HG02642 (cell line): Measurements from ENCODE around the gene TTC27.
"Not testable (repeated sequence)": the region's sequence is repeated elsewhere in the genome, so short reads cannot be mapped to it uniquely, and the experiment has no call there.

Experiments used
- ATAC-seq: cut with Tn5 transposase; IDR thresholded peaks from one replicate; pipeline ENCODE4 v1.9.1; 2021; ENCODE audit warnings: mild to moderate bottlenecking; ENCODE audit not compliant: unreplicated experiment, poor library complexity

The TTC27 gene

DNA sequence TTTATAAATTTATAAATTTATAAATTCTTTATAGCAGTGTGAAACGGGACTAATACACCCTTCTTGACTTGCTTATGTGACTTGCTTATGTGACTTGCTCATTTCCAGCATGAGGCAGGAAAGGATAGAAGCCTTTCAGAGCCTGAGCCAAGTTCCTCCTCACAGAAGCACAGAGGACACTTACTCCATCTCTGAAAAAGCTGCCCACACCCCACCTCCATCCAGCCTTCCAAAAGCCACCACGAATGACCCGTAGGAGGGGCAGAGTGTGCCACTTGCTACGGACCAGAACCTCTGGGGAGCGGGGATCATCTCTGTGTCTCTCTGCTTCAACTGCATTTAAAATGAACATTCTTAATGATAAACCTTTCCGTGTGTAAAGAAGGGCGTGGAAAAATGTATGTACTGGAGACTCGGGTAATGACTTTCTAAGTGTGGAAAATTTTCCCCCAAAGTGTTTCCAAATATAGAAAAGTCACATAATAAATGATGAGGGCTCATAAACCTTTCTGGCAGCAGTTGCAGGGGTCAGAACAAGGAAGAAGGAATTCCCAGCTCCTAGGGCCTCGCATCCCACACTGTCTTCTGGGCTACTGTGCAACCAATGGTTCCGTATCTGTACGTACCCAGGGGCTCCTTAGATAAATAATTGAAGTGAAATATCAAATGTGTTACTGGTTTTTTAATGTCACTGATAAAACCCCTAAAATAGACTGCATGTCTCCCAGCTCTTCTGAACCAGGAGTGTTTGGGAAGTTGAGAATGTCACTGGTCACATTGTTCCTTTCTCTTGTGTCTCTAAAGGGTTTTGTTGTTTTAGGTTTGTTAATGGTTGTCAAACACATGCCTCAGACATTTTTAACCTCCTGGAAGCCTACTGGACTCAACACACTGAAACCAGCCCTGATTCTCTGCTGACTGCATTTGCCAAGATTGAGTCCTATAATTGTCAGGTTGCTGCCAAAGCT lies 214.4 kb downstream of the TTC27 start:
- no peak for ATAC-seq

DNA sequence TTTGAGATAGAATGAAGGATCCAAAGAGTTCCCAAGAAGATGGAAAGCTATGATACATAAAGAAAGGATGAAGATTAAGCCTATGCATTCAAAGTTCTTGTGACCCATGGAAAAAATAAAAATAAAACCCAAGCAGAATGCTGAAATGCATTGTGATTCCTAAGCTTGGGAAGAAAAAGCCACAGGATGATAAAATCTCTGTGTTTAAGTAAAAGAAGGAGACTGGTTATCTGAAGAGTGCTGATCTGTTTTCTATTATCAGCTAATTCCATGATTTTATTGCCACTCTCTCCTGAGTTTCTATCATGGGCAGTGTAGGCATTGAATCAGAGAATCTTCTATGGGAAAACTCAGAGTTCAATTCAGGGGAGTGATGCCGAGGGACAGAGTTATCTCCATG lies 215.8 kb downstream of the TTC27 start:
- no peak for ATAC-seq

DNA sequence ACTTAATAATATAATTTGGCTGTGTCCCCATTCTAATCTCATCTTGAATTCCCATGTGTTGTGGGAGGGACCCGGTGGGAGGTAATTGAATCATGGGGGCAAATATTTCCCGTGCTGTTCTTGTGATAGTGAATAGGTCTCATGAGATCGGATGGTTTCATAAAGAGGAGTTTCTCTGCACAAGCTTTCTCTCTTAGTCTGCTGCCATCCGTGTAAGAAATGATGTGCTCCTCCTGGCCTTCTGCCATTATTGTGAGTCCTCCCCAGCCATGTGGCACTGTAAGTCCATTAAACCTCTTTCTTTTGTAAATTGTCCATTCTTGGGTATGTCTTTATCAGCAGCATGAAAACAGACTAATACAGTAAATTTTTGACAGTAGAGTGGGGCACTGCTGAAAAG lies 216.4 kb downstream of the TTC27 start:
- ATAC-seq = no peak

DNA sequence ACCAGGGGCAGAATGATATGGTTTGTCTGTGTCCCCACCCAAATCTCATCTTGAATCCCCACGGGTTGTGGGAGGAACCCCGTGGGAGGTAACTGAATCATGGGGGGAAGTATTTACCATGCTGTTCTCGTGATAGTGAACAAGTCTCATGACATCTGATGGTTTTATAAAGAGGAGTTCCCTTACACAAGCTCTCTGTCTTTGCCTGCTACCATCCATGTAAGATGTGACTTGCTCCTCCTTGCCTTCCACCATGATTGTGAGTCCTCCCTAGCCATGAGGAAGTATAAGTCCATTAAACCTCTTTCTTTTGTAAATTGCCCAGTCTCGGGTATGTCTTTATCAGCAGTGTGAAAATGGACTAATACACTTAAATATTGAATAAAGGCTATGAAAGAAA lies 218.4 kb downstream of the TTC27 start:
- ATAC-seq = not testable (repeated sequence)

DNA sequence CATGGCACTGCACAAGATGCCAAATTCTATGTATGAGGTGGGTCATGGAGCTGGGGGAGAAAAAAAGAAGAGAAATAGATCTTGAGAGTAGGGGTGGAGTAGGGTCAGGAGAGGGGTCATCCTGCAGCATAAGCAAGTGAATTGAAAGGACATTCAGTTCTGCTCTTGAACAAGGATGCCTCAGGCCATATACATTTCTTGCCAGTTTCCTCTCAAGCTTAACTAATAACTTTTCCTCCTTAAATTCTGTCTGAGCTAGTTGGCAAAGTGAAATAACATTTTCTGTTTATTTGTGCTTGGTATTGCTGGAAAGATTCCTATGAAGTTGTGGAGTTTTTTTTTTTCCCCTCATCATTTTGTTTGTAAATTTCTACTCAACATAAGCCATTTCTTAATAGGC lies 219.9 kb downstream of the TTC27 start:
- ATAC-seq = no peak

DNA sequence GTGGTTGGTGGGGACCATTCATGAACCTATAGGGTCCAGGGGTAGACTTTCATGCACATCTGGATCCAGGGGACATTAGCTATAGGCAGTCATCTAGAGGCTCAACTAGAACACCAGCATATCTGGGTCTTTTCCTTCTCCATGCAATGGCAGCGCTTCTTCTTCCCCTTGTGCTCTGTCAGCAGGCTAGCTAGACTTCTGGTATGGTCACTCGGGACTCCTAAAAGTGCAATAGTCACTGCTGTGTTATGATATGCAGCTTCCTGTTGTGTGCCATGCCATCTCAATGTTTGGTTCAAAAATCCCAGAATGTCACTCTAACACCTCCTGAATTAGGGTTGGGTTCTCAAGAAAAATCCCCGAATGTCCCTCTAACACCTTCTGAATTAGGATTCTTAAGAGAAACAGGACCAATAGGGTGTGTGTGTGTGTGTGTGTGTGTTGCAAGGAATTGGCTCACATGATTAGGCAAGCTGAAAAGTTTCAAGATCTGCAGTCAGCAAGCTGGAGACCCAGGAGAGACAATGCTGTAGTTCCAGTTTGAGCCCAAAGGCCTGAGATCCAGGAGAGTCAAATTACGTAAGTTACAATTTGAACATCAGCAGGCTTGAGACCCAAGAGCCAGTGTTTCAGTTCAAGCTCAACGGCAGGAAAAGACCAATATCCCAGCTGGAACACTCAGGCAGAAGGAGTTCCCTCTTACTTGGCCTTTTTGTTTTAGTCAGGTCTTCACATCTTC lies 221.8 kb downstream of the TTC27 start:
- ATAC-seq = no peak

DNA sequence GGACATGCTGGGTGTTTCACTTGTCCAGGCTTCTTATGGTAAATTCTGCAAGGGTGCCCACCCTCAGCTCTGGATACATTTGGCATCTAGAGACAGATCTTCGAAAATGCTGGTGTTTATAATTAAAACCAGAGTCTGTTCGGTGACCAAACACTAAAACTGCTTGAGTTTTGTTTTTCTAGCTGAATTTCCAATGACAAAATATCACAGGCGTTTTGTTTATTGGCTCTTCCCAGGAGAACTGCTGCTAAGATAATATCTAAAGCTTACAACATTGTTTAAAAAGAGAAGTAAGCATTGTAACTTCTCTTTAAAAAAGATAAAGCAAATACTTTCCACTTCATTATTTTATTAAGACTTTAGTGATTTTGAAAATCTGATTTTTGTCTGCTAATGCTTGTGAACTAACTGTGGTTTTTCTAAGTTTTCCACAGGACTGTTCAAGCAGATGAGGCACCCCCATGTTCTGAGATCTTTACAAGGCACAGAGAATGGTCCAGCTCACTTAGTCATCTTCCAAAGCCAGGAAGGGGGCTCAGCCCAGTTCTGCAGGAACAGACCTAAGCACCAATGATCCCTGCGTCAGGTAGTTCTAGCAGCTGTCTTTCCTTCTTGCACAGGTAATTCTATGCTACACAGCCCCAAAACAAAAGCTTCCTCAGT lies 224.1 kb downstream of the TTC27 start:
- ATAC-seq = no peak

DNA sequence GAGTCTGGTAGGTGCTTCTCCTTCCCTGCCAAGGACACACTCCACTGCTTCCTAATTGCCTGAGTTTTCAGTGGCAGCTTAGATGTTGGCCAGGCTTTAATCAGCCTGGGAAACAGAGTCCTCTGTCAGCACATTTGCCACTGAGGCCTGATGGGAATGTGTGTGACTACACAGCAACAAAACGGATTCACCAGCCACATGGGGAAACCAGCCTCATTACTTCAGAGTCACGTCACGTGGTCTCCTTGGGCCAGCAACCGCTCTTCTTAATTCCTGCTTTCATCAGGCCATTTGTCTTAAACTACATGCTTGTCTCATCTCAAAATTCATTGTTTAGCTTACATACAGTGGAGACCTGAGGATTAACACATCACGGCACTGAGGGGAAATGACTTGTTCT lies 225.0 kb downstream of the TTC27 start:
- no peak for ATAC-seq

DNA sequence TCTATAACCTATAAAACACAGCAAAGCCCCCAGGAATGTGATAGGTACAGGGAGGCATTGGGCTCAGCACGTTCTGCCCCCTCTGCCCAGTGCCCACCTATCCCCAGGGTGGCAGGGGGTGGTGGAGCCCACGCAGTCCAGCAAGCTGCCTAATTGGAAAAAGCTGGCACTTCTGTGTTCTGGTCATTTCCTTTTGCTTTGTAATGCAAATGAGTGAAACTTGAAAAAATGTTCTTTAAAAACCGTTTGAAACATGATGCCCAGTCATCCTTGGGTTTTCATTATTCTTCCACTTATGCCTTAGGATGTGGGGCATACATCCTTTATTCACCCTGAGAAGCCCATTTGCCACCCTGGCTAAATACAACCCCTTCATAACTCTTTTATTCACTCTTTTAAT lies 229.0 kb downstream of the TTC27 start:
- no peak for ATAC-seq

DNA sequence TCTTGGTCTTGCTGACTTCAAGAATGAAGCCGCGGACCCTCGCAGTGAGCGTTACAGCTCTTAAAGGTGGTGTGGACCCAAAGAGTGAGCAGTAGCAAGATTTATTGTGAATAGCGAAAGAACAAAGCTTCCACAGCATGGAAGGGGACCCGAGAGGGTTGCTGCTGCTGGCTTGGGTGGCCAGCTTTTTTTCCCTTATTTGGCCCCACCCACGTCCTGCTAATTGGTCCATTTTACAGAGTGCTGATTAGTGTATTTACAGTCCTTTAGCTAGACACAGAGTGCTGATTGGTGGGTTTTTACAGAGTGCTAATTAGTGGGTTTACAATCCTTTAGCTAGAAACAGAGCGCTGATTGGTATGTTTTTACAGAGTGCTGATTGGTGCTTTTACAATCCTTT lies 230.9 kb downstream of the TTC27 start:
- ATAC-seq = no peak

DNA sequence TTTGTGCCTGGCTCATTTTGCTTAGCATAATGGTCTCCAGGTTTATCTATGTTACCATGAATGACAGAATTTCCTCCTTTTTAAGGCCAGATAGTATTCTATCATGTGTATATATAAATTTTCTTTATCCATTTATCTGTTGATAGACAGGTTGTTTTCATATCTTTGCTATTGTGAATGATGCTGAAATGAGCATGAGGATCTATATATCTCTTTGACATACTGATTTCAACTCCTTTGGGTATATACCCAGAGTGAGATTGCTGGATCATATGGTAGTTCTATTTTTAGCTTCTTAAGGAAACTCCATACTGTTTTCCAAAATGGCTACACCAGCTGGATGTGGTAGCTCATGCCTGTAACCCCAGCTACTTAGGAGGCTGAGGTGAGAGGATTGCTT lies 232.5 kb downstream of the TTC27 start:
- no peak for ATAC-seq

DNA sequence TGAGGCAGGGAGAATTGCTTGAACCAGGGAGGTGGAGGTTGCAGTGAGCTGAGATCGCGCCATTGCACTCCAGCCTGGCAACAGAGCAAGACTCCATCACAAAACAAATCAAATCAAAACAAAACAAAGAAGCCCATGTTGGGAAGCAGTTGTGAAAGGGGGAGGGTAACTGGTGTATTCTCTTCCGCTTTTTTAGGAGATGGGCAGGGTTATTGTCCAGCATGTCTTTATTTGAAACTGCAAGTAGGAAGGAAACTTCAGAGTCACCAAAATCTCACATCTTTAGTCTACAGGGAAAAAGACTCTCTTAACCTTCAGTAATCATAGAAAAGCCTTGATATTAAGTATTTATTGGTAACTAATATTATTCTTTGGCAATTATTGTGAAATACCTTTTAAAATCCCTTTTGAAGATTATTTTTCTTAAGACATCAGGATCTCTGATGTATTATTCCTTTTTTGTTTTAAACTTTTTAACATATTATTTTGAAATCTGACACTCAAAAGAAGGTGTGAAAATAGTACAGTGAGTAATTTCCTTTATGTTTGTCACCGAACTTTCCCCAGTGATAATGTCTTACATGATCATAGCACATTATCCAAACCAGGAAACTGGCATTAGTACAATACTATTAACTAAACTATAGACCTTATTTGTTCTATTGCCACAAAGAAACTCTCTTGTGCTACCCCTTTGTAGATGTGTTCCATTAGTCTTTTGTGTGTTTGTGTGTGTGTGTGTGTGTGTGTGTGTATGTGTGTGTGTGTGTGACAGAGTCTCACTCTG lies 234.6 kb downstream of the TTC27 start:
- no peak for ATAC-seq

DNA sequence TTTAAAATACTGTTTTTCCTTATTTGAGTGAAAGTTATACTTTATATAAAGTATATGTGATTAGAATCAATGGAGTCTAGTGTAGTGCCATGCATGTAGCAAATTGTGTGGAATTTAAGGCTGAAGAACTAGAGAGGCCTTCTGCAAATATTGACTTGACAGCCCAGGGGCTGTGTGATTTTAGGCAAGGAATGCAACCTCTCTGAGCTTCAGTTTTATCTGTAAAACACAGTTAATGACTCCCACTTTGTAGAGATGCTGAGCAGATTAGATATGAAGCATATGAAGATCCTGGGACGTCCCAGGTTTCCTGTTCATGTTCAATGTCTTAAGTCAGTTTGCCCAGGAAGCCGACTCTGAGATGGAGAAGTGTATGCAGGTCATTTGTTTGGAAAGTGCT lies 235.5 kb downstream of the TTC27 start:
- ATAC-seq = no peak

DNA sequence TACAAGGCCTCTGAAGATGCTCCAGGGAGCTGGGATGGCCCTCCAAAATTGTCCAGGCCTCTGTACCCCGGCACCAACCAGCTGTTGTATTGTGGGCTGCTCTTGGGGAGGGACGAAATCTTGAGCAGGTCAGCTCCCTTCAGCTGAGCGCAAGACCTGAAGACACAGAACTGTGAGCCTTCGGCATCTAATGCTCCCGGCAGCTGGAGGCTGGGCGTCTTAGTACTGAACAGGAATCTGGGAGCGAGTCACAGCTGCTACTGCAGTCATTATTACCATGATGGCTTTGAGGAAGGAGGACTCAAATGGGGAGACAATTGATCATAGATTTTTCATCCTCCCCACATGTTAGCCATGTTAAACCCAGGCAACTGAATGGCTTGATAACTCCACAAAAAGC lies 236.0 kb downstream of the TTC27 start:
- ATAC-seq = no peak

DNA sequence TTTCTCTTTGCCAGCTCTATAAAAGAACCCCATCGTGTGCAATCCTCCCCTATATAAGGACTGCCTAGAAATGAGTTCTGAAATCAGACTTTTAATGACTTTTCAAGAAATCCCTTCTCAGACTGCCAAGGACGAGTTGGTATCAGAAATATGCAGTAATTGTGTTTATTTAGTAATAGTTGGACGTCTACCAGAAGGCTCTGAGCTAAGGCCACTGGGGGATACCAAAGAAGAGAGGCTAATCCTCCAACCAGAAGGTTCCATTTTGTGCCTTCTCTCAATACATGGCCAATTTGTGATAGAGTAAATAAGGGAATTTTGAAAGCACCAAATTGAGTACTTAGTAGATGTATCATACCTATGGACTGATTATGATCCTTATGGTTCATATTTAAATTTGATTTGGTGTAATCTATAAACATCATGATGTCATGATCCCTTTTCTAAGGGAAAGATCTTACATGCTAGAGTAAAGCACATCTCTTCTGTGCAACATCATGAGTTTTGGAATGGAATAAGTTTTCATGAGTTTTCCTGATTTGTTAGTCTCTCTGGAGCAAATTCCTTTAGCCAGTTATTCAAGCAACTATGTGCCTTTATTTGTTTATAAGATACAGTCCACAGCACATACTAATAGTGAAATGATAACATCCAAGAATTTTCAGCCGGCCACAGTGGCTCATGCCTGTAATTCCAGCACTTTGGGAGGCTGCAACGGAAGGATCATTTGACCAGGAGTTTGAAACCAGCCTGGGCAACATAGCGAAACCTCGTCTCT lies 236.7 kb downstream of the TTC27 start:
- no peak for ATAC-seq

DNA sequence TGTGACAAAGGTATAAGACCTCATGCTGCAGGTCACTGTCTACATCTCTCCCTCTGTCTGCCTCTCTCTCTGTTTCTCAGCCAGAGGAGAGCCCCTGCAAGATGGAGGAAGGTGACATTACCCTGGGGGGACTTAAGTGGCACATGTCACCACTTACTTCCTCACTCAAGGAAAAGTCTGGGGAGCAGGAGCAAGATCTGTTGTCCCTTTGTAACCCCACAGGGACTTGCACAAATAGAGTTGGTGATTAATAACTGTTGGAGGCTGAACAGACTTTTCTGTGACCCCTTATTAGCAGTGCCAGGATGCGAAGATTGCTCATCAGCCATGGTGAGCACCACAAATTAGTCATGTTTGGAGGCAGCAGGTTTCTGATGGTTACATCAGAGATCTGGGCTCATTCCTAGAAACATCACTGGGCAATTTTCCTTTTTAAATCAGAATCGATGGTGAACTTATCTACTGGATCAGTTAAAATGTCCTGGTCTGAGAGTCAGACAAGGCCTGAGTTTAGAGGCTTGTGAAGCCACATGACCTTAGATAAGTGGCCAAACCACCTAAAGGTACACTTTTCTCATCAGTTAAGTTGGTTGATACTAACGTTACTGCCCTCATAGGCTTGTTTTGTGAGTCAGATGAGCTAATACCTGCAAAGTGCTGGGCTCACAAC lies 237.7 kb downstream of the TTC27 start:
- no peak for ATAC-seq

DNA sequence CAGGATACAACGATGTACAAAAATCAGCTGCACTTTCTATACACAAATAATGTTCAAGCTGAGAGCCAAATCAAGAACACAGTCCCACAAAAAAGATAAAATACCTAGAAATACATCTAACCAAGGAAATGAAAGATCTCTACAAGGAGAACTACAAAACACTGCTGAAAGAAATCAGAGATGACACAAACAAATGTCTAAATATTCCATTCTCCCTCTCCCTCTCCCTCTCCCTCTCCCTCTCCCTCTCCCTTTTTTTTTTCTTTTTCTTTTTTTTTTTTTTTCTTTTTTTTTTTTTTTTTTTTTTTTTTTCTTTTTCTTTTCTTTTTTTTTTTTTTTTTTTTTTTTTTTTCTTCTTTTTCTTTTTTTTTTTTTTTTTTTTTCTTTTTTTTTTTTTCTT lies 238.6 kb downstream of the TTC27 start:
- not testable (repeated sequence) for ATAC-seq
